22Rv1 (cell line): Measurements from ENCODE around the gene RAB7A.
"Not testable (repeated sequence)": the region's sequence is repeated elsewhere in the genome, so short reads cannot be mapped to it uniquely, and the experiment has no call there.

Source experiments
- ZFX ChIP-seq: fragments of 450-650 bp; IDR thresholded peaks from 2 replicates; pipeline ENCODE4 v1.6.1; 2017; ENCODE audit warnings: antibody characterized with exemption, borderline replicate concordance
- TF ChIP-seq, protein P1 (sequence below): fragments of 450-650 bp; IDR thresholded peaks from 2 replicates; pipeline ENCODE4 v1.5.1; 2017; ENCODE audit warnings: mild to moderate bottlenecking

GRCh38 chr3:128773592-128773991 lies 47.6 kb downstream of the RAB7A start:
- TF ChIP-seq, protein P1, sequence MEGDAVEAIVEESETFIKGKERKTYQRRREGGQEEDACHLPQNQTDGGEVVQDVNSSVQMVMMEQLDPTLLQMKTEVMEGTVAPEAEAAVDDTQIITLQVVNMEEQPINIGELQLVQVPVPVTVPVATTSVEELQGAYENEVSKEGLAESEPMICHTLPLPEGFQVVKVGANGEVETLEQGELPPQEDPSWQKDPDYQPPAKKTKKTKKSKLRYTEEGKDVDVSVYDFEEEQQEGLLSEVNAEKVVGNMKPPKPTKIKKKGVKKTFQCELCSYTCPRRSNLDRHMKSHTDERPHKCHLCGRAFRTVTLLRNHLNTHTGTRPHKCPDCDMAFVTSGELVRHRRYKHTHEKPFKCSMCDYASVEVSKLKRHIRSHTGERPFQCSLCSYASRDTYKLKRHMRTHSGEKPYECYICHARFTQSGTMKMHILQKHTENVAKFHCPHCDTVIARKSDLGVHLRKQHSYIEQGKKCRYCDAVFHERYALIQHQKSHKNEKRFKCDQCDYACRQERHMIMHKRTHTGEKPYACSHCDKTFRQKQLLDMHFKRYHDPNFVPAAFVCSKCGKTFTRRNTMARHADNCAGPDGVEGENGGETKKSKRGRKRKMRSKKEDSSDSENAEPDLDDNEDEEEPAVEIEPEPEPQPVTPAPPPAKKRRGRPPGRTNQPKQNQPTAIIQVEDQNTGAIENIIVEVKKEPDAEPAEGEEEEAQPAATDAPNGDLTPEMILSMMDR, result not testable (repeated sequence)
- not testable (repeated sequence) for TF ChIP-seq ZFX
